SK-N-SH treated with all-trans-retinoic acid at 6 μM for 48 hours (cell line): ENCODE measurements around the gene PIK3AP1.

Source experiments
- CSDC2 ChIP-seq: fragments of 250-450 bp; sonication (Bioruptor Pico); IDR thresholded peaks from 2 replicates; pipeline ENCODE4 v1.5.0; 2020; ENCODE audit warnings: mild to moderate bottlenecking, moderate library complexity
- CSRNP3 ChIP-seq: fragments of 250-450 bp; sonication (Bioruptor Pico); IDR thresholded peaks from 2 replicates; pipeline ENCODE4 v1.5.1; 2021; ENCODE audit warnings: mild to moderate bottlenecking, moderate library complexity
- OSR1 ChIP-seq: fragments of 250-450 bp; sonication (Bioruptor Pico); IDR thresholded peaks from 2 replicates; pipeline ENCODE4 v1.8.0; 2022; ENCODE audit warnings: moderate library complexity, mild to moderate bottlenecking, inconsistent platforms
- PPARA ChIP-seq: fragments of 250-450 bp; sonication (Bioruptor Pico); IDR thresholded peaks from 2 replicates; pipeline ENCODE4 v1.5.0; 2020; ENCODE audit warnings: mild to moderate bottlenecking, borderline replicate concordance
- RARB ChIP-seq: fragments of 250-450 bp; sonication (Bioruptor Pico); IDR thresholded peaks from 2 replicates; pipeline ENCODE4 v1.8.0; 2021; ENCODE audit warnings: mild to moderate bottlenecking, moderate library complexity
- ZNF70 ChIP-seq: fragments of 450-650 bp; formaldehyde crosslinking; IDR thresholded peaks from 2 replicates; pipeline ENCODE4 v1.5.0; 2020; ENCODE audit warnings: mild to moderate bottlenecking, moderate library complexity
- ZNF8 ChIP-seq: fragments of 450-650 bp; formaldehyde crosslinking; IDR thresholded peaks from 2 replicates; pipeline ENCODE4 v1.5.0; 2020; ENCODE audit warnings: mild to moderate bottlenecking, moderate library complexity

GRCh38 chr10:96612055-96612830 lies 108.1 kb downstream of the PIK3AP1 start:
- TF ChIP-seq ZNF70 (no peak), OSR1 (CRISPR knock-in tag) (no peak), RARB (CRISPR knock-in tag) (no peak), CSDC2 (CRISPR knock-in tag) (no peak), CSRNP3 (CRISPR knock-in tag) (no peak), ZNF8 (no peak), PPARA (CRISPR knock-in tag) (no peak)
